WTC11 (cell line): ENCODE data around the gene FBXO33. TPM values are rescaled to one million over a fixed set of nuclear protein-coding genes. Genes with fewer than 3 reads are reported as not detected.

Experiments used
- ATAC-seq: fragments of 200-7000 bp; cut with Tn5 transposase; 2 replicates; pipeline ENCODE4 v1.10.0; 2021; ENCODE audit warnings: mild to moderate bottlenecking, moderate library complexity
- CTCF ChIA-PET: fragments of 300-600 bp; sonication (Branson Sonifier 250); formaldehyde crosslinking; loops from one replicate; lab custom pipeline; 2021; ENCODE audit warnings: antibody characterized with exemption; lab: Charles Lee
- POLR2A ChIA-PET: fragments of 350-600 bp; sonication (Branson Sonifier 250); formaldehyde crosslinking; loops from one replicate; lab custom pipeline; 2021; ENCODE audit warnings: antibody characterized with exemption; lab: Charles Lee
- DNase-seq: peaks from one replicate; pipeline ENCODE4 v3.0.0; 2021; ENCODE audit warnings: low spot score
- H3K27ac Mint-ChIP-seq: 2 replicates; pipeline ENCODE4 v1.8.0; 2021; ENCODE audit warnings: mixed read lengths
- H3K27me3 Mint-ChIP-seq: 2 replicates; pipeline ENCODE4 v1.8.0; 2021; ENCODE audit warnings: low read depth, mild to moderate bottlenecking, moderate library complexity, mixed read lengths
- H3K36me3 Mint-ChIP-seq: 2 replicates; pipeline ENCODE4 v1.8.0; 2021; ENCODE audit warnings: mixed read lengths
- H3K4me1 Mint-ChIP-seq: 2 replicates; pipeline ENCODE4 v1.8.0; 2022; ENCODE audit warnings: mixed read lengths
- H3K4me3 Mint-ChIP-seq: 2 replicates; pipeline ENCODE4 v1.8.0; 2021; ENCODE audit warnings: mild to moderate bottlenecking, moderate library complexity, mixed read lengths
- H3K9me3 Mint-ChIP-seq: 2 replicates; pipeline ENCODE4 v1.8.0; 2021; ENCODE audit warnings: mixed read lengths
- CDX4 ChIP-seq: fragments of 250-450 bp; sonication (Bioruptor Pico); IDR thresholded peaks from 2 replicates; pipeline ENCODE4 v1.9.0; 2021; ENCODE audit warnings: moderate library complexity, mild to moderate bottlenecking, inconsistent platforms, borderline replicate concordance
- CTCF ChIP-seq: fragments of 200-600 bp; IDR thresholded peaks from 2 replicates; pipeline ENCODE4 v1.8.0; 2022; ENCODE audit warnings: antibody characterized with exemption
- ETV6 ChIP-seq: sonication (generic); formaldehyde crosslinking; IDR thresholded peaks from 2 replicates; pipeline ENCODE4 v1.8.1; 2022; ENCODE audit warnings: mild to moderate bottlenecking, missing genetic modification reagents
- FOXJ3 ChIP-seq: sonication (generic); formaldehyde crosslinking; IDR thresholded peaks from 2 replicates; pipeline ENCODE4 v1.9.0; 2021; ENCODE audit warnings: missing genetic modification reagents, mild to moderate bottlenecking, borderline replicate concordance
- GABPB1 ChIP-seq: sonication (generic); formaldehyde crosslinking; IDR thresholded peaks from 2 replicates; pipeline ENCODE4 v1.8.1; 2023; ENCODE audit warnings: mild to moderate bottlenecking, missing genetic modification reagents
- JUN ChIP-seq: sonication (generic); formaldehyde crosslinking; IDR thresholded peaks from 2 replicates; pipeline ENCODE4 v1.8.0; 2023; ENCODE audit warnings: mild to moderate bottlenecking, missing genetic modification reagents
- MXD4 ChIP-seq: fragments of 250-450 bp; sonication (Bioruptor Pico); IDR thresholded peaks from 2 replicates; pipeline ENCODE4 v1.8.0; 2021; ENCODE audit warnings: mild to moderate bottlenecking, moderate library complexity, borderline replicate concordance
- MYBL2 ChIP-seq: sonication (generic); formaldehyde crosslinking; IDR thresholded peaks from 2 replicates; pipeline ENCODE4 v1.8.1; 2023; ENCODE audit warnings: mild to moderate bottlenecking, moderate library complexity, missing genetic modification reagents
- NFE2L1 ChIP-seq: sonication (generic); formaldehyde crosslinking; IDR thresholded peaks from 2 replicates; pipeline ENCODE4 v1.8.1; 2023; ENCODE audit warnings: missing genetic modification reagents
- PREB ChIP-seq: sonication (generic); formaldehyde crosslinking; IDR thresholded peaks from 2 replicates; pipeline ENCODE4 v1.8.1; 2022; ENCODE audit warnings: mild to moderate bottlenecking, missing genetic modification reagents, moderate library complexity, borderline replicate concordance
- TCF7 ChIP-seq: sonication (generic); formaldehyde crosslinking; IDR thresholded peaks from 2 replicates; pipeline ENCODE4 v1.8.0; 2022; ENCODE audit warnings: mild to moderate bottlenecking, low read depth, missing genetic modification reagents, moderate library complexity
- ZNF138 ChIP-seq: sonication (generic); formaldehyde crosslinking; conservative IDR thresholded peaks from 2 replicates; pipeline ENCODE4 v1.8.1; 2022; ENCODE audit warnings: mild to moderate bottlenecking, moderate library complexity, missing genetic modification reagents
- ZNF263 ChIP-seq: sonication (generic); formaldehyde crosslinking; IDR thresholded peaks from 2 replicates; pipeline ENCODE4 v1.8.1; 2022; ENCODE audit warnings: low read depth, mild to moderate bottlenecking, moderate library complexity, missing genetic modification reagents
- ZNF416 ChIP-seq: fragments of 250-450 bp; sonication (Bioruptor Pico); IDR thresholded peaks from 2 replicates; pipeline ENCODE4 v1.9.0; 2021; ENCODE audit warnings: mild to moderate bottlenecking, inconsistent platforms
- ZNF671 ChIP-seq: fragments of 250-450 bp; sonication (Bioruptor Pico); IDR thresholded peaks from 2 replicates; pipeline ENCODE4 v1.8.0; 2021; ENCODE audit warnings: mild to moderate bottlenecking
- total RNA-seq: library from RNA; stranded (reverse); gene quantifications from 3 replicates; pipeline ENCODE4 v1.2.3, GENCODE V29; 2021
- TF ChIP-seq, protein P1 (sequence below): sonication (generic); formaldehyde crosslinking; IDR thresholded peaks from 2 replicates; pipeline ENCODE4 v1.8.0; 2023; ENCODE audit warnings: missing genetic modification reagents, mild to moderate bottlenecking, borderline replicate concordance
- TF ChIP-seq, protein P2 (sequence below): sonication (generic); formaldehyde crosslinking; IDR thresholded peaks from 2 replicates; pipeline ENCODE4 v1.8.0; 2022; ENCODE audit warnings: mild to moderate bottlenecking, missing genetic modification reagents
- TF ChIP-seq, protein P3 (sequence below): sonication (generic); formaldehyde crosslinking; IDR thresholded peaks from 2 replicates; pipeline ENCODE4 v1.8.1; 2023; ENCODE audit warnings: mild to moderate bottlenecking, missing genetic modification reagents, moderate library complexity

The FBXO33 gene
- total RNA-seq, 1 experiment from 2014 or later, result 7.8 TPM

DNA sequence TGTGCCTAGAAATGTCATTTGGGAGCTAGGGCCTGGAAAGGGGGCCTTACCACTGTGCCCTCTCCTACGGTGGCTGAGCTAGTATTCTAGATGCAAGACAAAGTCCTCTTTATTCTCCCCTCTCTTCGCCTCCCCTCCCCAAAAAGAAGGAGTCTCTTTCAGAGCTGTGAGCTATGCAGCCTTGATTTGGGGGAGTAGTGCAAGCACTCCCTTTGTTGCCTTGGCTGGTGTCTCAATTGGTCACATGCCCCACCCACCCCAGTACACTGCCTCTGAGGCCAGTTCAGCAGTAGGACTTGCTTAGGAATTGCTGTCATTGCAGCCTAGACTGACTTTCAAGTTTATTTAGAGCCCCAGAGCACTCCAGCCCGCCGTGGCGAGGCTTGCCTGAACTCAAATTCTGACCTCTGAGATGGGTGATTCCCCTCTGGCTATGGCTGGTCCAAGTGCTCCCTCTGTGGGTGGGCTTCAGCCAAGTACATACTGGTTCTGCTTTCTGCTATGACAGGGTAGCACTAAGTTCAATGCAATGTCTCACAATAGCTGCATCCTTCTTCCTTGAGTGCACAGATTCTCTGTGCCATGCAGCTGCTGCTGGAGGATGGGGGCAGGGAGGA lies 37.0 kb upstream of the FBXO33 start:
- H3K27ac Mint-ChIP-seq, result no peak overlapping the region; the same call in 1 of the 2 replicates
- POLR2A ChIA-PET, result interaction anchor here (2.1 kb wide), 1 partner anchor 37 kb away, joined by 7 read pairs; the partner anchor contains the start of gene FBXO33
- CTCF ChIA-PET, result interaction anchor here (0.7 to 2.4 kb wide), 6 partner anchors 13 to 263 kb away, joined by 3 to 10 read pairs (median 4); partner anchors contain the start of gene FBXO33
- peaks cover 2% of the 10 kb centered on the region; the same call in 1 of the 2 replicates for H3K36me3 Mint-ChIP-seq
- H3K9me3 Mint-ChIP-seq, result no peaks in the 10 kb centered on the region
- no peak overlapping the region for H3K4me3 Mint-ChIP-seq
- H3K4me1 Mint-ChIP-seq, result peaks cover 6% of the 10 kb centered on the region
- DNase-seq, result peak; percentile 56
- peak; percentile 90 for ATAC-seq
- H3K27me3 Mint-ChIP-seq, result no peaks in the 10 kb centered on the region
- TF ChIP-seq TCF7 (CRISPR knock-in tag) (no peak), ZNF671 (no peak), ZNF263 (CRISPR knock-in tag) (no peak), GABPB1 (CRISPR knock-in tag) (0 out of 2 replicates have a peak, but pooled peaks have one; percentile 16)

DNA sequence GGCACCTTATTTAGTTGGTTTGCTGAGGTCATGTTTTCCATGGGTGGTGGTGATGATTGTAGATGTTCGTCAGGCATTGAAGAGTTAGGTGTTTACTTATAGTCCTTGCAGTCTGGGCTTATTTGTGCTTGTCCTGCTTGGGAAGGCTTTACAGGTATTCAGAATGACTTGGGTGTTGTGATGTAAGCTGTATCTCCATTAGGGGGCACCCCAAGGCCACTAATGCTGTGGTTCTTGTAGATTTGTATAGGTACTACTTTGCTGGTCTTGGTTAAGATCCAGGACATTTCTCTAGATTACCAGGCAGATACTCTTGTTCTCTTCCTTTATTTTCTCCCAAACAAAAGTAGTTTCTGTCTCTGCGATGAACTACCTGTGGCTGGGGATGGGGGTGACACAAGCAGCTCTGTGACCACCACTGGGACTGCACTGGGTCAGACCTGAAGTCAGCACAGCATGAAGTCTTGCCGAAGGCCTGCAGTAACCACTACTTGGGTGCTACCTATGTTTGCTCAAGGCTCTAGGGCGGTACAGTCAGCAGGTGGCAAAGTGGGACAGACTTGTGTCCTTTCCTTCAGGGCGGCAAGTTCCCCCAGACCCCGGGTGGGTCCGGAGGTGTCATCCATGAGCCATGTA lies 35.8 kb upstream of the FBXO33 start:
- H3K36me3 Mint-ChIP-seq, result peaks cover 2% of the 10 kb centered on the region; the same call in 1 of the 2 replicates
- DNase-seq, result peak; percentile 69
- peak; percentile 88 for ATAC-seq
- H3K27me3 Mint-ChIP-seq, result no peaks in the 10 kb centered on the region
- H3K4me1 Mint-ChIP-seq, result peaks cover 6% of the 10 kb centered on the region
- H3K9me3 Mint-ChIP-seq, result no peaks in the 10 kb centered on the region
- POLR2A ChIA-PET, result interaction anchor here (2.1 kb wide), 1 partner anchor 36 kb away, joined by 7 read pairs; the partner anchor contains the start of gene FBXO33
- no peak overlapping the region for H3K4me3 Mint-ChIP-seq
- TF ChIP-seq ZNF138 (CRISPR knock-in tag) (no peak), CTCF (peak; percentile 28; the same call in 1 of the 2 replicates)
- TF ChIP-seq, protein P1, sequence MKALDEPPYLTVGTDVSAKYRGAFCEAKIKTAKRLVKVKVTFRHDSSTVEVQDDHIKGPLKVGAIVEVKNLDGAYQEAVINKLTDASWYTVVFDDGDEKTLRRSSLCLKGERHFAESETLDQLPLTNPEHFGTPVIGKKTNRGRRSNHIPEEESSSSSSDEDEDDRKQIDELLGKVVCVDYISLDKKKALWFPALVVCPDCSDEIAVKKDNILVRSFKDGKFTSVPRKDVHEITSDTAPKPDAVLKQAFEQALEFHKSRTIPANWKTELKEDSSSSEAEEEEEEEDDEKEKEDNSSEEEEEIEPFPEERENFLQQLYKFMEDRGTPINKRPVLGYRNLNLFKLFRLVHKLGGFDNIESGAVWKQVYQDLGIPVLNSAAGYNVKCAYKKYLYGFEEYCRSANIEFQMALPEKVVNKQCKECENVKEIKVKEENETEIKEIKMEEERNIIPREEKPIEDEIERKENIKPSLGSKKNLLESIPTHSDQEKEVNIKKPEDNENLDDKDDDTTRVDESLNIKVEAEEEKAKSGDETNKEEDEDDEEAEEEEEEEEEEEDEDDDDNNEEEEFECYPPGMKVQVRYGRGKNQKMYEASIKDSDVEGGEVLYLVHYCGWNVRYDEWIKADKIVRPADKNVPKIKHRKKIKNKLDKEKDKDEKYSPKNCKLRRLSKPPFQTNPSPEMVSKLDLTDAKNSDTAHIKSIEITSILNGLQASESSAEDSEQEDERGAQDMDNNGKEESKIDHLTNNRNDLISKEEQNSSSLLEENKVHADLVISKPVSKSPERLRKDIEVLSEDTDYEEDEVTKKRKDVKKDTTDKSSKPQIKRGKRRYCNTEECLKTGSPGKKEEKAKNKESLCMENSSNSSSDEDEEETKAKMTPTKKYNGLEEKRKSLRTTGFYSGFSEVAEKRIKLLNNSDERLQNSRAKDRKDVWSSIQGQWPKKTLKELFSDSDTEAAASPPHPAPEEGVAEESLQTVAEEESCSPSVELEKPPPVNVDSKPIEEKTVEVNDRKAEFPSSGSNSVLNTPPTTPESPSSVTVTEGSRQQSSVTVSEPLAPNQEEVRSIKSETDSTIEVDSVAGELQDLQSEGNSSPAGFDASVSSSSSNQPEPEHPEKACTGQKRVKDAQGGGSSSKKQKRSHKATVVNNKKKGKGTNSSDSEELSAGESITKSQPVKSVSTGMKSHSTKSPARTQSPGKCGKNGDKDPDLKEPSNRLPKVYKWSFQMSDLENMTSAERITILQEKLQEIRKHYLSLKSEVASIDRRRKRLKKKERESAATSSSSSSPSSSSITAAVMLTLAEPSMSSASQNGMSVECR, result no peak
- TF ChIP-seq, protein P2, sequence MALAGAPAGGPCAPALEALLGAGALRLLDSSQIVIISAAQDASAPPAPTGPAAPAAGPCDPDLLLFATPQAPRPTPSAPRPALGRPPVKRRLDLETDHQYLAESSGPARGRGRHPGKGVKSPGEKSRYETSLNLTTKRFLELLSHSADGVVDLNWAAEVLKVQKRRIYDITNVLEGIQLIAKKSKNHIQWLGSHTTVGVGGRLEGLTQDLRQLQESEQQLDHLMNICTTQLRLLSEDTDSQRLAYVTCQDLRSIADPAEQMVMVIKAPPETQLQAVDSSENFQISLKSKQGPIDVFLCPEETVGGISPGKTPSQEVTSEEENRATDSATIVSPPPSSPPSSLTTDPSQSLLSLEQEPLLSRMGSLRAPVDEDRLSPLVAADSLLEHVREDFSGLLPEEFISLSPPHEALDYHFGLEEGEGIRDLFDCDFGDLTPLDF (CRISPR knock-in tag), result no peak
- TF ChIP-seq, all 79 proteins: peak for 1
- H3K27ac Mint-ChIP-seq, result no peak overlapping the region
- CTCF ChIA-PET, result interaction anchor here (0.6 to 2.4 kb wide), 9 partner anchors 11 to 275 kb away, joined by 3 to 10 read pairs (median 3); partner anchors contain the start of gene FBXO33

- H3K36me3 Mint-ChIP-seq, result no peaks in the 10 kb centered on the region
- ATAC-seq, result no peak
- no peak for TF ChIP-seq FOXJ3 (CRISPR knock-in tag)
- no peak for TF ChIP-seq ETV6
- TF ChIP-seq CDX4, result no peak
- TF ChIP-seq, protein P3, sequence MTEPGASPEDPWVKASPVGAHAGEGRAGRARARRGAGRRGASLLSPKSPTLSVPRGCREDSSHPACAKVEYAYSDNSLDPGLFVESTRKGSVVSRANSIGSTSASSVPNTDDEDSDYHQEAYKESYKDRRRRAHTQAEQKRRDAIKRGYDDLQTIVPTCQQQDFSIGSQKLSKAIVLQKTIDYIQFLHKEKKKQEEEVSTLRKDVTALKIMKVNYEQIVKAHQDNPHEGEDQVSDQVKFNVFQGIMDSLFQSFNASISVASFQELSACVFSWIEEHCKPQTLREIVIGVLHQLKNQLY (CRISPR knock-in tag), result no peak
- TF ChIP-seq MXD4 (CRISPR knock-in tag), result no peak
- TF ChIP-seq PREB (CRISPR knock-in tag), result no peak
- no peak for TF ChIP-seq ZNF416 (CRISPR knock-in tag)
- no peak for TF ChIP-seq MYBL2
- no peak for TF ChIP-seq JUN (CRISPR knock-in tag)
- TF ChIP-seq NFE2L1 (CRISPR knock-in tag), result no peak
Observed at GRCh38 chr14:39459795-39460478, 27.7 kb upstream of the FBXO33 start.

More at GRCh38 chr14:39459795-39460478, 27.7 kb upstream of the FBXO33 start:
- H3K9me3 Mint-ChIP-seq, result no peaks in the 10 kb centered on the region
- no peaks in the 10 kb centered on the region; the same call in 1 of the 2 replicates for H3K27me3 Mint-ChIP-seq
- DNase-seq, result no peak
- POLR2A ChIA-PET, result no interaction called here
- H3K4me1 Mint-ChIP-seq, result no peaks in the 10 kb centered on the region
- H3K4me3 Mint-ChIP-seq, result no peak overlapping the region
- CTCF ChIA-PET, result no interaction called here
- H3K27ac Mint-ChIP-seq, result no peak overlapping the region
